ENCODE results near the gene CACNA1F.
A peak's percentile ranks its signal among the peaks of the same experiment; 100 is the strongest.

The CACNA1F gene

DNA sequence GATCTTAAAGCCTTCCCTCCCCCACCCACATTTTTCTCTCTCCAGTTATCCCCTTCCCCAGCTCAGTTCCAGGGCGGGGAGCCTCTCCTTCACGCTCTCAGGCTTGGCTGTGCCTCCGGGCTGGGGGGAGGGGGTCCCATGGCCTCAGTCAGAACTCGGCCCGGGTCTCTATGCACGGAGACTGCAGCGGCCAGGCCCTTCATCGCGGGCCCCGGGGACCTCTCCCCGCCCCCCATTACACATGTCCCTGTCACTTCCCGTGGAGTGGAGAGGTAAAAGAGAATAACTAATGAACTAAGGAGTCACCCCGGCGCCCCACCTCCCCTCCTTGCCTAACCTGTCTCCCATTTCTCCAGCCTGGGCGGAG is 46.1 kb downstream of the CACNA1F start:
- TF ChIP-seq, protein P1, sequence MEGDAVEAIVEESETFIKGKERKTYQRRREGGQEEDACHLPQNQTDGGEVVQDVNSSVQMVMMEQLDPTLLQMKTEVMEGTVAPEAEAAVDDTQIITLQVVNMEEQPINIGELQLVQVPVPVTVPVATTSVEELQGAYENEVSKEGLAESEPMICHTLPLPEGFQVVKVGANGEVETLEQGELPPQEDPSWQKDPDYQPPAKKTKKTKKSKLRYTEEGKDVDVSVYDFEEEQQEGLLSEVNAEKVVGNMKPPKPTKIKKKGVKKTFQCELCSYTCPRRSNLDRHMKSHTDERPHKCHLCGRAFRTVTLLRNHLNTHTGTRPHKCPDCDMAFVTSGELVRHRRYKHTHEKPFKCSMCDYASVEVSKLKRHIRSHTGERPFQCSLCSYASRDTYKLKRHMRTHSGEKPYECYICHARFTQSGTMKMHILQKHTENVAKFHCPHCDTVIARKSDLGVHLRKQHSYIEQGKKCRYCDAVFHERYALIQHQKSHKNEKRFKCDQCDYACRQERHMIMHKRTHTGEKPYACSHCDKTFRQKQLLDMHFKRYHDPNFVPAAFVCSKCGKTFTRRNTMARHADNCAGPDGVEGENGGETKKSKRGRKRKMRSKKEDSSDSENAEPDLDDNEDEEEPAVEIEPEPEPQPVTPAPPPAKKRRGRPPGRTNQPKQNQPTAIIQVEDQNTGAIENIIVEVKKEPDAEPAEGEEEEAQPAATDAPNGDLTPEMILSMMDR (IDR thresholded peaks at IDR 0.05): no peak

DNA sequence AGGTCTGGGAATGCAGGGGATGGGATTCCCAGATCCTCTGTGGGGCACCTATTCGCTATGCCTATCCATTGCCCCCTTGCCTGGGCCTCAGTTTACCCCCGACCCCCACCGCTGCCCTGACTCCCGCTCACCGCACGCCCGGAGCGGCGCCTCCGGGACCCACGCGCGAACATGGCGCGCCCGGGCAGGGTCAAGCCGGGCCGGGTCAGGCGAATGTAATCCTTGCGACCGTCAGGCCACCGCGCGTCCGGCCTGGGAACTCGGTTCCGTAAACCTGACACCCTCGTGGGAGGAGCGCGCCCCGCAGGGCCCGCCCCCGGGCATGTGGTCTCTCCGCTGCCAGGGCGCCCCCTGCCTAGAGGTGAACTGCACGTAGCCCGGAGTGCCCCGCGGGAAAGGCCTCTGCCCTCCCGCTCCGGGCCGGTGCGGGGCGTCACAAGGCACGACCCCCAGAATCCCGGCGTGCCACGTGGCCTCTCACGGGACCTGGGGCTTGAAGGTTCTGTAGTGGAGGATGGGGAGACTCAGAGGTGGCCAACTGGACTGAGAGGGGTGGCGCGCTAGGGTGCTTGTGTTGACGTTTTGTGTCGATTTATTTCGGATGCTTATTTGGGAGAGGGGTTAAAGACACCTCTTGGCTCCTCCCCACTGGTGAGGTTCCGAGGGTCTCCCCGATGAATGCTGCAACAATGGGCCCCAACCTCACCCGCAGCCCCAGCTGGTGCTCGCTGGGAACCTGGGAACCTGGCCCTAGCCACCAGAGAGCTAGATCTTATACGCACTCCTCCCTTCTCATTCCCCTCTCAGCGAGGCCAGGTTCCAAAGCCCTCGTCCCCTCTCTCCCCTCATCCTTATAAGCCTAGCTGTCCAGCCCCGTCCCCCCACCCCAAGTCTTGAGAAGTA is 46.8 kb downstream of the CACNA1F start, which contains the start of gene PRICKLE3:
PRICKLE3 (minus strand) TSS at position 249 of the 903 bp plus-strand sequence; CDS start at position 173, 76 bp downstream.
- TF ChIP-seq, protein P1 (IDR thresholded peaks at IDR 0.05): peak; percentile 43

DNA sequence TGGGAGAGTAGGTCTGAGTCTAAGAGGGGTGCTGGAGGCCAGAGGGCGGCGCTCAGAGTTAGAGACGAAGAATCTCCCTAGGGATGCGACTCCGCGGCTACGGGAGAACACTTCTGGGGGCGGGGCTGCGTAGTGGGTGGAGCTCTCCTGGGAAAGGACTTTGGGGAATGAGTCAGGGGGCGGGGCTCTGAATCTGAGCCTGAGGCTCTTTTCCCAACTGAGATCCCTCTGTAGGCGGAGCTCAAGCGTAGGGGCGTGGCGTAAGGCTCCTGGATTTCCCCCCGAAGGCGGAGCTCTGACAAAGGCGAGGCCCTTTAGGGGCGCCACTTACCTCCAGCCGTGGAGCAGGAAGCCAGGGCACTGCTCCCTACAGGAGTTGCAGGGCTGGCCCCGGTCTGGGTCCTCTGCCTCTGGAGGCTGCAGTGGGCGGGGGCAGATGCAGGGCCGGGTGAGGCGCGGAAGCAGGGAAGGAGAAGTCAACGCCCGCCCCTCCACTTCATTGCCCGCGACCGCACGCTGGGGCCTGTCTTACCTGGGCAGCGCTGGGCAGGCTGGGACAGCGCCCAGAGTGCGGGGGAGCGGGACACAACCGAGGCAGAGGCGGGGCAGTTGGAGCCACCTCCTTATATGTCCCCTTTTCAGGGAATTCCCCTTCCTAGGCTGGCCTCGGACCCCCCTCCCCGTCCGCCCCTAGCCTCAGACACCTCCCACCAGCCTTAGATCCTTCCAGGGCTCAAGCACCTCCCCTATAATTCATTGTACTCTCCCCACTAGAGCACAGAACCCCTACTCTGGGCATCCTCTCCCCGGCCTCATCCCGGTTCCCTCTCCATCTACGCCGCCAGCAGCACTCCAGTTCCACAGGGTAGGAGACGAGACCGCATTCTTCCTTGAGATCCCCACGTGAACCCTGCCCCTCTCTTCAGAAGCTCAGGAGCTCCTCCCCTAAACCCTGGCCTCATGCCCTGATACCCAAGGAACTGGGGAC is 48.6 kb downstream of the CACNA1F start:
- TF ChIP-seq, protein P1 (IDR thresholded peaks at IDR 0.05): no peak

DNA sequence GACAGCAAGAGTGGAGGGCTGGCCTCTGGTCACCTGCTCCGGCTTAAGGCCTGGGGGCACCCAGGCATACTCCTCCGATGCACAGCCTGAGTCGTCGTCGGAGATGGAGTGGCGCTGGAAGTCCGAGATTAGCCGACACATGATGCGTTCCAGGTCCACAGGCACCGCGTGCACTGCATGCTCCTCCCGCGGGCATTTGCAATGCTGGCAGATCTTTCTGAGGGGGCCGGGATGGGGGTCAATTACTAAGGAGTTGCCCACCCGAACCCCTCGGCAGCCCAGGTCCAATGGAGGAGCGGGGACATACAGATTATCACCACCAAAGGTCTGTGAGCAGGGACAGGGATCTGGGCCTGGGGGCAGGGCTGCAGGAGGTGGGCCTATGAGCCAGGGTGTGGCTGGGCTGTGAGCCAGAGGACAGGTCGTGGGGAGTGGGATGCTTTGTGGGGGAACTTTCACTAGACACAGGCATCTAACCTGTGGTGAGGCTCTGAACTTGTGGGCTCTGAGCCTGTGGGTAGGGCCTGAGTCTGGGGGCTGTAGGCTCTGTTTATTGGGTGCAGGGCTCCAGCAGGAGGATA is 49.3 kb downstream of the CACNA1F start:
- TF ChIP-seq, protein P1 (IDR thresholded peaks at IDR 0.05): no peak

DNA sequence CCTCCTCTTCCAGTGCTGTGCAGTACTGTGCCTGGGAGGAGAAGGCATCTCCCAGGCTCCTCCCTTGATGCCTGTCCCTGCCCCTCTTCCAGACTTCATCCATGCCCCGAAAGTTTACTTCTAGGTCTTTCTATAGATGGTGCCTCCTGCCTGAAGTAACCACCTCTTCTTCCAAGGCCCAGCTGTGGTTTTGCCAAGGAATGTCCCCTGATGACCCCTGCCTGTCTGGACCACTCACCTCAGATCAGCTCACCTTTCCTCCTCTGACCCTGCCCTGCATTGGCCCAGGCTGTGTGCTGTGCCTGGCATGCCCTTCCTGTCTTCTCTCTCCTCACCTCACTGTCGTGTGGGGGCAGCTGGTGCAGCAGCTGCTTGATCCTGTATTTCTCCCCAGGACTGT is 53.8 kb downstream of the CACNA1F start:
- TF ChIP-seq, protein P1 (IDR thresholded peaks at IDR 0.05): no peak

DNA sequence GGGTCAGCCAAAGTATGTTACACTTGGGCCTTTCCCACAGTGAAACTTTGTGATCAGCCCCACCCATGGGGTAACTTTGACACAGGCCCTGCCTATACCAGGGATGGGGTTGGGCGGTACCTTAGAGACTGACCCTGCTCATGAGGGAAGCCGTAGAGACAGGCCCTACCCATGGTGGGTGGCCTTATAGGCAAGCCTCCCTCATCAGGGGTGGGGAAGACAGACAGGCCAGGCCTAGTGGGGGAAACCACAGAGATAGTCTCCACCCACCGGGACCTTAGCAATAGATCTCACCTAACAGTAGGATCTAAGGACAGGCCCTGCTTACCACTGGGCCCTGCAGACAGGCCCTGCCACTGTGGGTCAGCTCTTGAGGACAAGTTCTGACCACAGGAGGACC is 54.6 kb downstream of the CACNA1F start:
- TF ChIP-seq, protein P1 (IDR thresholded peaks at IDR 0.05): no peak

DNA sequence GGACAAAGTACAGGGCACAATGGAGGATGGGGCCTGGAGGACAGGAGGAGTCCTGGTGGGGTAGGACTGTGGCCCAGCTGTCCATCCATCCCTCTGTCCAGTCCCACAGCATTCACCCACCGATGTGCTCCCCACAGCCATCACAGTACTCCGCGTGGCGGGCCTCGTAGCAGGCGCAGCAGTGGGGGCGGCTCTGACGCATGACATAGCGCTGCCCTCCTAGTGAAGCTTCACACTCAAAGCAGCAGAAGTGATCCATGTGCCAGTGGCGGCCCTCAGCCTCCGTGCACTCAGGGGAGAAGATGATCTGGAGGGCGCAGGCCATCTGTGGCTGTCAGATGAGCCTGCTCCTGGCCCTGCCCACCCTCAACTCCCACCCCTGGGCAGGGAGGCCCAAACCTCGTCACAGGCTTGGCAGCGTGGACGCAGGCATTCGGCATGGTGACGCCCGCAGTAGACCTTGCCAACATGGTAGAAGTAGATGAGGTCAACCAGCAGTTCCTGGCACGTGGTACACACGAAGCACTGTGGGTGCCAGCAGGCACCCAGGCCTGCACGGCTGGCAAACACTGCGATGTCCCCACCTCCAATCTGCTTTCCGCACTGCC is 55.2 kb downstream of the CACNA1F start:
- TF ChIP-seq, protein P1 (IDR thresholded peaks at IDR 0.05): no peak

Measured in LNCAP (cell line).